Neural progenitor cell (in vitro differentiated cells): Measurements from ENCODE around the gene IRGC. TPM values are rescaled to one million over a fixed set of nuclear protein-coding genes. Genes with fewer than 3 reads are reported as not detected.

Source experiments
- DNase-seq: peaks from one replicate; pipeline ENCODE4 v3.0.0-alpha.2; 2016; ENCODE audit warnings: low spot score
- H2AFZ ChIP-seq: fragments of 200-600 bp; sonication (generic); replicated peaks from 2 replicates; pipeline ENCODE4 v1.6.1; 2016; ENCODE audit warnings: antibody characterized with exemption
- H3F3A ChIP-seq: fragments of 200-600 bp; sonication (generic); 2 replicates; pipeline ENCODE4 v1.6.1; 2016; ENCODE audit warnings: antibody characterized with exemption, low read depth
- H3K27ac ChIP-seq: fragments of 200-600 bp; sonication (generic); 2 replicates; pipeline ENCODE4 v1.5.1; 2016; ENCODE audit warnings: mild to moderate bottlenecking
- H3K27me3 ChIP-seq: fragments of 200-600 bp; sonication (generic); 2 replicates; pipeline ENCODE4 v1.6.1; 2016; ENCODE audit warnings: mild to moderate bottlenecking, moderate library complexity
- H3K36me3 ChIP-seq: fragments of 200-600 bp; sonication (generic); 2 replicates; pipeline ENCODE4 v1.5.1; 2016
- H3K4me1 ChIP-seq: fragments of 200-600 bp; sonication (generic); 2 replicates; pipeline ENCODE4 v1.6.1; 2016; ENCODE audit warnings: mixed run types
- H3K4me2 ChIP-seq: fragments of 200-600 bp; sonication (generic); 2 replicates; pipeline ENCODE4 v1.6.1; 2016
- H3K4me3 ChIP-seq: fragments of 200-600 bp; sonication (generic); 2 replicates; pipeline ENCODE4 v1.5.1; 2016
- H3K79me2 ChIP-seq: fragments of 200-600 bp; sonication (generic); 2 replicates; pipeline ENCODE4 v1.6.1; 2016; ENCODE audit warnings: low read depth
- H3K9ac ChIP-seq: fragments of 200-600 bp; sonication (generic); 2 replicates; pipeline ENCODE4 v1.6.1; 2016
- H3K9me3 ChIP-seq: fragments of 200-600 bp; sonication (generic); 2 replicates; pipeline ENCODE4 v1.5.1; 2016; ENCODE audit warnings: low read depth
- H4K20me1 ChIP-seq: fragments of 200-600 bp; sonication (generic); 2 replicates; pipeline ENCODE4 v1.6.1; 2016; ENCODE audit warnings: low read depth
- H3K27ac Mint-ChIP-seq: 3 replicates; pipeline ENCODE4 v1.8.0; 2021; ENCODE audit warnings: mixed read lengths
- H3K27me3 Mint-ChIP-seq: 2 replicates; pipeline ENCODE4 v1.8.0; 2022; ENCODE audit warnings: low read depth, mild to moderate bottlenecking, inconsistent platforms, moderate library complexity, mixed read lengths; ENCODE audit not compliant: insufficient read depth
- H3K36me3 Mint-ChIP-seq: 3 replicates; pipeline ENCODE4 v1.8.0; 2021; ENCODE audit warnings: mixed read lengths
- H3K4me1 Mint-ChIP-seq: 3 replicates; pipeline ENCODE4 v1.8.0; 2021; ENCODE audit warnings: mixed read lengths
- H3K4me3 Mint-ChIP-seq: 3 replicates; pipeline ENCODE4 v1.8.0; 2021; ENCODE audit warnings: mild to moderate bottlenecking, moderate library complexity, mixed read lengths
- H3K9me3 Mint-ChIP-seq: 3 replicates; pipeline ENCODE4 v1.8.0; 2020; ENCODE audit warnings: mixed read lengths
- CTCF ChIP-seq: fragments of 200-600 bp; sonication (generic); IDR thresholded peaks from 2 replicates; pipeline ENCODE4 v1.5.1; 2017; ENCODE audit warnings: antibody characterized with exemption, mild to moderate bottlenecking
- EZH2 ChIP-seq: fragments of 200-600 bp; sonication (generic); IDR thresholded peaks from 2 replicates; pipeline ENCODE4 v1.6.1; 2017; ENCODE audit warnings: antibody characterized with exemption, mild to moderate bottlenecking, moderate library complexity
- EZH2phosphoT487 ChIP-seq: fragments of 200-600 bp; sonication (generic); IDR thresholded peaks from 2 replicates; pipeline ENCODE4 v1.6.1; 2017; ENCODE audit warnings: antibody characterized with exemption
- total RNA-seq: library from RNA; depleted of rRNA; stranded (reverse); fragments of >200 nt; gene quantifications from 2 replicates; pipeline ENCODE4 v1.2.3, GENCODE V29; 2015; ENCODE audit warnings: low replicate concordance

Gene IRGC
- total RNA-seq, 1 donor from 2014 or later: not detected

GRCh38 chr19:43691755-43692154 is 24.1 kb upstream of the IRGC start:
- no peak for TF ChIP-seq EZH2phosphoT487
- TF ChIP-seq EZH2: no peak
- TF ChIP-seq CTCF: no peak
- Histone ChIP-seq H3K9ac (no peak overlapping the region), H3K9me3 (no peaks in the 10 kb centered on the region), H3K79me2 (no peaks in the 10 kb centered on the region), H3K27ac (no peak overlapping the region), H3K36me3 (no peaks in the 10 kb centered on the region), H3K27me3 (no peaks in the 10 kb centered on the region), H3K4me1 (peaks cover 9% of the 10 kb centered on the region), H3K4me3 (no peak overlapping the region), H2AFZ (no peak overlapping the region), H3K4me2 (no peak overlapping the region), H4K20me1 (no peaks in the 10 kb centered on the region), H3F3A (peaks cover 15% of the 10 kb centered on the region)
- Mint-ChIP-seq H3K36me3 (no peaks in the 10 kb centered on the region), H3K4me3 (no peak overlapping the region), H3K27ac (no peak overlapping the region), H3K9me3 (peaks cover 21% of the 10 kb centered on the region), H3K27me3 (peaks cover 23% of the 10 kb centered on the region), H3K4me1 (peaks cover 18% of the 10 kb centered on the region)
- no peak for DNase-seq

GRCh38 chr19:43692385-43692784 is 23.5 kb upstream of the IRGC start:
- H3F3A ChIP-seq: peaks cover 9% of the 10 kb centered on the region
- H2AFZ ChIP-seq: no peak overlapping the region
- no peaks in the 10 kb centered on the region for H3K79me2 ChIP-seq
- H3K27me3 ChIP-seq: peaks cover 3% of the 10 kb centered on the region
- H3K9me3 Mint-ChIP-seq: peaks cover 21% of the 10 kb centered on the region
- no peaks in the 10 kb centered on the region for H4K20me1 ChIP-seq
- H3K4me1 Mint-ChIP-seq: peaks cover 13% of the 10 kb centered on the region
- no peak overlapping the region for H3K4me3 ChIP-seq
- no peak overlapping the region for H3K4me3 Mint-ChIP-seq
- no peaks in the 10 kb centered on the region for H3K9me3 ChIP-seq
- TF ChIP-seq CTCF (no peak), EZH2phosphoT487 (no peak), EZH2 (no peak)
- H3K9ac ChIP-seq: no peak overlapping the region
- no peak for DNase-seq
- H3K27ac ChIP-seq: no peak overlapping the region
- no peaks in the 10 kb centered on the region for H3K36me3 Mint-ChIP-seq
- no peaks in the 10 kb centered on the region for H3K36me3 ChIP-seq
- no peak overlapping the region for H3K4me2 ChIP-seq
- H3K4me1 ChIP-seq: peaks cover 9% of the 10 kb centered on the region
- peaks cover 23% of the 10 kb centered on the region for H3K27me3 Mint-ChIP-seq
- no peak overlapping the region for H3K27ac Mint-ChIP-seq

- peaks cover 8% of the 10 kb centered on the region for H3K27me3 ChIP-seq
- no peak overlapping the region for H3K4me3 Mint-ChIP-seq
- peaks cover 23% of the 10 kb centered on the region for H3K27me3 Mint-ChIP-seq
Observed at GRCh38 chr19:43692877-43693276, 23.0 kb upstream of the IRGC start.

More at GRCh38 chr19:43692877-43693276, 23.0 kb upstream of the IRGC start:
- Histone ChIP-seq H3K79me2 (no peaks in the 10 kb centered on the region), H3K9me3 (no peaks in the 10 kb centered on the region), H3K36me3 (no peaks in the 10 kb centered on the region), H3K4me2 (no peak overlapping the region), H3F3A (peaks cover 4% of the 10 kb centered on the region), H3K27ac (no peak overlapping the region), H4K20me1 (no peaks in the 10 kb centered on the region), H3K9ac (no peak overlapping the region), H3K4me3 (no peak overlapping the region), H3K4me1 (peaks cover 6% of the 10 kb centered on the region), H2AFZ (no peak overlapping the region)
- Mint-ChIP-seq H3K9me3 (peaks cover 21% of the 10 kb centered on the region), H3K36me3 (no peaks in the 10 kb centered on the region), H3K27ac (no peak overlapping the region), H3K4me1 (peaks cover 12% of the 10 kb centered on the region)
- DNase-seq: no peak
- no peak for TF ChIP-seq CTCF
- no peak for TF ChIP-seq EZH2phosphoT487
- TF ChIP-seq EZH2: no peak
